Prostate gland (tissue), 2 donors: Measurements from ENCODE around the gene AP1G2. TPM values are rescaled to one million over a fixed set of nuclear protein-coding genes. Genes with fewer than 3 reads are reported as not detected.

ENCODE experiments used
- DNase-seq: peaks from one replicate; pipeline ENCODE4 v3.0.0-alpha.2; 2019; ENCODE audit warnings: low spot score
- H3K27ac ChIP-seq, 2 donors: fragments of 200-600 bp; sonication (generic); 2 replicates each; pipeline ENCODE4 v1.5.1; 2017 to 2019
- H3K27me3 ChIP-seq: fragments of 200-600 bp; sonication (generic); replicated peaks from 2 replicates; pipeline ENCODE4 v1.5.1; 2019; ENCODE audit not compliant: insufficient read depth
- H3K36me3 ChIP-seq, 2 donors: fragments of 200-600 bp; sonication (generic); 1 replicate in 1 of 2; 2 replicates in 1 of 2; pipeline versions ENCODE4 v1.5.1 to v1.8.1; 2017 to 2019
- H3K4me1 ChIP-seq: fragments of 200-600 bp; sonication (generic); replicated peaks from 2 replicates; pipeline ENCODE4 v1.5.1; 2019
- H3K4me3 ChIP-seq, 2 donors: fragments of 200-600 bp; sonication (generic); 2 replicates each; pipeline ENCODE4 v1.5.1; 2017 to 2019
- H3K9me3 ChIP-seq: fragments of 200-600 bp; sonication (generic); 2 replicates; pipeline ENCODE4 v1.5.1; 2017
- CTCF ChIP-seq, 4 experiments: fragments of 200-600 bp in 2 of 4; fragments of 450-650 bp in 2 of 4; sonication (generic) in 2 of 4; IDR thresholded peaks; 1 replicate in 3 of 4; 2 replicates in 1 of 4; pipeline ENCODE4 v1.5.1; 2016 to 2019; ENCODE audit warnings: antibody characterized with exemption in 4 of 4, mild to moderate bottlenecking in 2 of 4, moderate library complexity in 2 of 4
- POLR2A ChIP-seq: fragments of 450-650 bp; IDR thresholded peaks from one replicate; pipeline ENCODE4 v1.6.1; 2016; ENCODE audit warnings: antibody characterized with exemption, mild to moderate bottlenecking
- POLR2AphosphoS5 ChIP-seq: sonication (generic); formaldehyde crosslinking; IDR thresholded peaks from one replicate; pipeline ENCODE4 v1.6.1; 2017; ENCODE audit warnings: antibody characterized with exemption
- WGBS: methylation state at CpG from one replicate; pipeline ENCODE4 v1.1.5; 2018; 5-methylcytosine and 5-hydroxymethylcytosine counted together
- intact Hi-C: fragments of 100-400 bp; cut with DNase I; formaldehyde crosslinking; loops from one replicate; pipeline ENCODE4 v1.14.2; 2022
- total RNA-seq, 2 donors: library from RNA; depleted of rRNA; stranded (reverse); fragments of >200 nt; gene quantifications; one replicate each; pipeline ENCODE4 v1.1.0, GENCODE V29; 2016

The AP1G2 gene
- total RNA-seq, 2 donors from 2014 or later: 95.3 to 134 TPM

GRCh38 chr14:23536494-23536893 lies 31.1 kb downstream of the AP1G2 start:
- no peaks in the 10 kb centered on the region for H3K4me1 ChIP-seq
- H3K4me3 ChIP-seq: no peak overlapping the region
- no peaks in the 10 kb centered on the region for H3K9me3 ChIP-seq
- H3K27me3 ChIP-seq: no peaks in the 10 kb centered on the region
- no peak overlapping the region for H3K27ac ChIP-seq
- DNase-seq: no peak
- intact Hi-C loops: no loop called here
- no peaks in the 10 kb centered on the region for H3K36me3 ChIP-seq
- WGBS: 83% methylated on average over 2 of the region's 2 CpGs
- TF ChIP-seq CTCF (IDR thresholded peaks at IDR 0.05) (no peak), POLR2AphosphoS5 (no peak), POLR2A (no peak)

GRCh38 chr14:23535943-23536342 lies 31.6 kb downstream of the AP1G2 start:
- 87% methylated on average over 4 of the region's 4 CpGs for WGBS
- H3K9me3 ChIP-seq: no peaks in the 10 kb centered on the region
- H3K36me3 ChIP-seq: no peaks in the 10 kb centered on the region
- H3K4me1 ChIP-seq: no peaks in the 10 kb centered on the region
- H3K4me3 ChIP-seq: no peak overlapping the region
- no peak for TF ChIP-seq CTCF (IDR thresholded peaks at IDR 0.05)
- TF ChIP-seq POLR2AphosphoS5: no peak
- TF ChIP-seq POLR2A: no peak
- H3K27me3 ChIP-seq: no peaks in the 10 kb centered on the region
- intact Hi-C loops: no loop called here
- H3K27ac ChIP-seq: no peak overlapping the region
- DNase-seq: no peak

GRCh38 chr14:23533652-23534435 lies 33.7 kb downstream of the AP1G2 start:
- WGBS: 91% methylated on average over 16 of the region's 16 CpGs
- Histone ChIP-seq H3K4me3 (no peak overlapping the region), H3K27ac (no peak overlapping the region), H3K9me3 (no peaks in the 10 kb centered on the region), H3K36me3 (no peaks in the 10 kb centered on the region), H3K27me3 (no peaks in the 10 kb centered on the region), H3K4me1 (no peaks in the 10 kb centered on the region)
- intact Hi-C loops: no loop called here
- no peak for DNase-seq
- no peak for TF ChIP-seq CTCF (IDR thresholded peaks at IDR 0.05)
- TF ChIP-seq POLR2AphosphoS5: no peak
- no peak for TF ChIP-seq POLR2A

DNA sequence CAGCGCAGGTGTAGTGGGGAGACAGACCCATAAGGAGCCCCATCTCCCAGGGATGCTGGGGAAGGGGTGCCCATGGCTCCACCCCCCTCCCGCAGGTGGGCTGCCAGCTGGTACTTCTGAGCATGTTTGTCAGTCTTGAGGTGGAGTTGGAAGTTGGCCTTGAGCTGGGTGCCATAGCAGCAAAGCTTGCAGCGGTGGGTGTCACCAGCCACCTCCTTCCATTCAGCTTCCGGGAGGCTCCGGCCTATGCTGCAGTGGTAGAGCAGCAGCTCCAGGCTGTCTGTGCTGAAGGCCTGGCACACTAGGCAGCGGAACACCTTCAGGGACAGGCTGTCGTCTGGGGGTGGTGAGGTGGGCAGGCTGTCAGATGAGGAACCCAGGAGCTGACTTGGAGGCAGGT lies 34.9 kb downstream of the AP1G2 start:
- H3K36me3 ChIP-seq: no peaks in the 10 kb centered on the region
- no peaks in the 10 kb centered on the region for H3K27me3 ChIP-seq
- no peak overlapping the region for H3K27ac ChIP-seq
- no peaks in the 10 kb centered on the region for H3K9me3 ChIP-seq
- intact Hi-C loops: no loop called here
- no peak overlapping the region for H3K4me3 ChIP-seq
- 93% methylated on average over 7 of the region's 7 CpGs for WGBS
- DNase-seq: no peak
- no peak for TF ChIP-seq CTCF (IDR thresholded peaks at IDR 0.05)
- no peak for TF ChIP-seq POLR2A
- TF ChIP-seq POLR2AphosphoS5: no peak
- no peaks in the 10 kb centered on the region for H3K4me1 ChIP-seq

GRCh38 chr14:23531391-23531790 lies 36.2 kb downstream of the AP1G2 start:
- no peaks in the 10 kb centered on the region for H3K4me1 ChIP-seq
- H3K36me3 ChIP-seq: no peaks in the 10 kb centered on the region
- no peak for DNase-seq
- intact Hi-C loops: no loop called here
- TF ChIP-seq CTCF (IDR thresholded peaks at IDR 0.05) (no peak), POLR2AphosphoS5 (no peak), POLR2A (no peak)
- H3K27me3 ChIP-seq: no peaks in the 10 kb centered on the region
- no peak overlapping the region for H3K4me3 ChIP-seq
- 95% methylated on average over 12 of the region's 12 CpGs for WGBS
- H3K27ac ChIP-seq: no peak overlapping the region
- no peaks in the 10 kb centered on the region for H3K9me3 ChIP-seq
